Activated naive CD4-positive, alpha-beta T cell treated with anti-CD3 and anti-CD28 coated beads, Interleukin-2, amount 50 U/mL, for 16 hours (primary cell): Measurements from ENCODE around the gene KCNQ5.

Source experiments
- DNase-seq: peaks from one replicate; pipeline ENCODE4 v3.0.0-alpha.2; 2020

The KCNQ5 gene

DNA sequence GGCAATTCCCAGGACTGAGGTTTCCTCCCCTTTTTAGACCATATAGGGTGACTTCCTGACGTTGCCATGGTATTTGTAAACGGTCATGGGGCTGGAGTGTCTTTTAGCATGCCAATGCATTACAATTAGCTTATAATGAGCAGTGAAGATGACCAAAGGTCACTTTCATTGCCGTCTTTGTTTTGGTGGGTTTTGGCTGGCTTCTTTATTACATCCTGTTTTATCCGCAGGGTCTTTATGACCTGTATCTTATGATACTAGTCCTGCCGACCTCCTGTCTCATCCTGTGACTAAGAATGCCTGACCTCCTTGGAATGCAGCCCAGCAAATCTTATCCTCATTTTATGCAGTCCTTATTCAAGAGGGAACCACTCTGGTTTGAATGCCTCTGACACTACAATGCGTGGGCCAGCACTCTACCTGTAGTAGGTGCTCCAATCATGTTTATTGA is 190.1 kb downstream of the KCNQ5 start:
- DNase-seq = no peak

- DNase-seq = no peak
Measured at GRCh38 chr6:72813807-72814596, 192.1 kb downstream of the KCNQ5 start.

- DNase-seq = no peak
Measured at GRCh38 chr6:72816022-72816421, 194.2 kb downstream of the KCNQ5 start.

DNA sequence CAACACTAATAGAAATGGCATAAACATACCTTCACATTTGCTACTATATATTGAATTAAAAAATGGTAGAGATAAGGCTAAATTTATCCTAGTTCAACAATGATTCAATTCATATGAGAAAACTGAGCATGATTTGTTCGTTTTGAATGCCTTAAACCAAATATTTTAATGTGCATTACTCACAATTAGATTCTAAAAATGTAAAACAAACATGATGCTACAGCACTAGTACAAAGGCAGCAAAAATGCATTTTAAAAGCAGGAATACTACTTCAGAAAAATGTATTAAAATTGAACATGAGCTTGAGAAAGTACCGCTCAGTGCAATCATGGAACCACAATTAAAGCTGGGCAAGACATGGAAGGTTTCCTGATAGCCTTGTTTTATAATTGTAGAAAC is 195.3 kb downstream of the KCNQ5 start:
- DNase-seq = no peak

DNA sequence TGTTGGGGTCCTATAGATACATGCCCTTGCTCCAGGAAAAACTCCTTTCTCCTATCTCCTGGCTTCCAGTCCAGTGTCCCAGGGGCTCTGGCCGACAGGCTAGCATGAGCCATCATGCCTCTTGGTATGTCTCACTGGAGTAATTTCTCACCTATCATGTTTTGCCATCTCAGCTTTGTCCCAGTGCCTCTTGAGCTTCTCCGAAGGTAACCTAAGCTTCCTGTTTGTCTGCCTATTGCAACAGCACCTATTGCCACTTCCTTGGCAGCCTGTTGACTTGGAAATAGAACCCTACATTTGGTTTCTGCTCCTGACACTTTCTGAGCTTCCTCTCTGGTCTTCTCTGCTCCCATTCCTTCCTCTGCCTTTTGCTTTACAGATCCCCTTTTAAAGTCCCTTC is 197.7 kb downstream of the KCNQ5 start:
- no peak for DNase-seq

DNA sequence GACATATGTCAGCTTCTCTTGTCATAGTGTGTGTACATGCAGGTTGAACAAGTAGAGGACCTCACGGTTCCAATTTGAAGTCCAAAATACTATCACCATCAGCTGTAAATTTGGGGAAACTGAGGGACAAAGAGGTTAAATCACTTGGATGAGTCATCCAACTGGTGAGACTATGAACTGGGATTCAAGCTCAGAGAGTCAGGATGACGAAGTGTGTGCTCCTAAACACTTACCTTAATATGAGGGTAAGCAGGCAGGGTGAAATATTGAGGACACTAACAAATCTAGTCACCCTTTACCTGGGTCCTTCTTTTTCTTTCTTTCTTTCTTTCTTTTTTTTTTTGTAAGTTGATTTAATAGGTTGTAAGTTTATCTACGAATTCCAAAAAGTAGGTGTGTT is 198.3 kb downstream of the KCNQ5 start:
- DNase-seq = no peak

GRCh38 chr6:72820906-72821305 is 199.0 kb downstream of the KCNQ5 start:
- DNase-seq = no peak

DNA sequence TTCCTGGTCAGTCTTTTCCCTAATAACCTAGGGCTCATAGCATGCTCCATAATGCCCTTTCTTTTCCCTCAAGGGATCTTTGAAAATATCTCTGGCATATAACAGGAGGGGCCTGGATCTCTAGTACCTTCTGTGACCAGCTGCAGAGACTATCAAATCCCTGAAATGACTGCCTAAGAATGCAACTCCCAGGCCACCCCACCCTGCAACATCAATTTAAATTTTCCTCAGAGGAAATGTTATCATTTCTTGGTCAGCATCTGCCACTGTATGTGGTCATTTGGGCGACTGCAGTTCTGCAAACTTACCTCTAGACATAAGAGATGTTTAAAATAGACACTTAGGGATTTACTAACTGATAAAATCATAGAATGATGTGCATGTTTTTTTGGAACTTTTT is 200.2 kb downstream of the KCNQ5 start:
- DNase-seq = no peak

DNA sequence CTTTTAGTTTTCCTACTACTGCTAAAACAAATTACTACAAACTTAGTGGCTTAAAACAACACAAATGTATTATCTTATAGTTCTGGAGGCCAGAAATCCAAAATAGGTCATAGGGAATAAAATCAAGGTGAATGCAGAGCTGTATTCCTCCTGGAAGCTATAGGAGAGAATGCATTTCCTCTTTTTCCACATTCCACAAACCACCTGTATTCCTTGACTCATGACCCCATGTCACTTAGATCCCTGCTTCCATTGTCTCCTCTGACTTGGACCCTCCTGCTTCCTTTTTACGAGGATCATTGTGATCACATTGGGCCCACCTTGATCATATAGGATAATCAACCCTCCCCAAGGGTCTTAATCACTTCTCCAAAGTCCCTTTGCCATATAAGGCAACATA is 200.8 kb downstream of the KCNQ5 start:
- no peak for DNase-seq

- DNase-seq = no peak
Measured at GRCh38 chr6:72824833-72825232, 203.0 kb downstream of the KCNQ5 start.

DNA sequence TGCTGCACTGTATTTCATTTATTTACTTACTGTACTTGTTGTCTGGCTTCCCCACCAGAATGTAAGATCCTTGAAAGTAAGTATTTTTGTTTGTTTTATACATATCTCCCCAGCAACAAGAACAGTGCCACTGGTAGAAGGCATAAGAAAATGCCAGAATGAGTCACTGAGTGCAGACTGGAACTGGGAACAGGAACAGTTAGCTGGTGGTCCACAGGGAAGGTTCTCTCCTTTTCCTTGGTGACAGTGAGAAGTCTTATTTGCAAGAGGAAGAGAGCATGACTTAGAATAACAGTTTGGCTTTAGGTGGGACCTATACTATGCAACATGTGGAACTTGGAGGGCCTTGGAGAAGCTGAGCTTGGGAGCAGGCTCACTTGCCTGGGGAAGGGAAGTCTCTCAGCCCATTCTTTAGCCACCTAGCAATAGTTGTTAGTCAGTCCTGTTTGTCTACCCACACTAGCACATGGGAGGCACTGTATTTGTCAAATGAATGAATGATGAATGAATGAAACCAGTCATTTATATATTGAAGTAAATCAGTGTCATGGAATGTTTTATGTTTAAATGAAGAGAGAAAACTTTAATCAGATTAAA is 203.5 kb downstream of the KCNQ5 start:
- no peak for DNase-seq

DNA sequence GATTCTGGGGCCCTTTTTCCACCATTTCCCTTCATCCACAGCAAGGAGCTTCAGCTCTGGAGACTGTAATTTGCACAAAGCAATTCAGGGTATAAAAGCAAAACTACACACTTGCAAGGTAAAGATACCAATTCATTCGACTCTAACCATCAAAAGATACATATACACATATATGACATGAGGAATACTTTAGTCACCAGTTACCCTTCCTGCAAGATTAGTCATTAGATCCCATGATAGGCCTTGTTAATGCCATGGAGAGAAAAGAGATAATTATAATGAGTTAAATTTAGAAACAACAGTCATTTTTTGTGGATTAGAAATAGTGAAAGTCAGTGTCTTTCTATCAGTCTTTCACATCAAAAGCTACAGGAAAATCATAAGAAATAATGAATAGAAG is 204.2 kb downstream of the KCNQ5 start:
- DNase-seq = no peak

DNA sequence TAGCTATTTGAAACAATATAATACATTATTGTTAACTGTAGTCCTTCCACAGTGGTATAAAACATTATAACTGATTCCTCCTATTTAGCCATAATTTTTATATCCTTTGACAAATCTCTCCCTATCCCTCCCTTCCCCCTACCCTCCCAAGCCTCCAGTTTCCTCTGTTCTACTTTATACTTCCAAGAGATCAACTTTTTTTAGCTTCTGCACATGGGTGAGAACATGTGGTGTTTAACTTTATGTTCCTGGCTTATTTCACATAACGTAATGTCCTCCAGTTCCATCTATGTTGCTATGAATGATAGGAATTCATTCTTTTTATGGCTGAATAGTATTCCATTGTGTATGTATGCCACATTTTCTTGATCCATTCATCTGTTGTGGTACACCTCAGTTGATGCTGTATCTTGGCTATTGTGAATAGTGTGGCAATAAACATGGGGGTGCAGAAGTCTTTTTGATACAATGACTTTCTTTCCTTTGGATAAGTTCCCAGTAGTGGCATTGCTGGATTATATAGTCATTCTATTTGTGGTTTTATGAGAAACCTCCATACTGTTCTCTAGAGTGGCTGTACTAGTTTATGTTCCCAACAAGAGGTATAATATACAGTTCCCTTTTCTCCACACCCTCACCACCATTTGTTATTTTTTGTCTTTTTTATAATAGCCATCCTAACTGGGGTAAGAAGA is 205.0 kb downstream of the KCNQ5 start:
- no peak for DNase-seq

DNA sequence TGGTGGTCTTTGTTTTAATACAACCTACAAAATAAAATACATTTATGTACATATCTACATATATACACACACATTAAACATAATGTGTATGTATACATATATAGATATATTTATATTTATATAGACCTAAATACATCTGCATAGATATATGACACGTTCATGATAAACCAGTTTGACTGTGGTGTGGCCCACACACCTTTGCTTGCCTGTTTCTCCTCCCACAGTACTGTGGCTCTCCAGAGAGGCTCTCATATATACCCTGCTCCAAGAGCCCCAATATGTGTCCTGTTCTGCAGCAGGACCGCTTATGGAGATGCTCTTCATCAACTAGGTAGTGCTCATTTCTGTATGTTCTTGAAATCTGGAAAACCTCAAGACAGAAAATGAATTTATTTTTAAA is 207.0 kb downstream of the KCNQ5 start:
- no peak for DNase-seq

GRCh38 chr6:72832271-72832670 is 210.4 kb downstream of the KCNQ5 start:
- DNase-seq = no peak

DNA sequence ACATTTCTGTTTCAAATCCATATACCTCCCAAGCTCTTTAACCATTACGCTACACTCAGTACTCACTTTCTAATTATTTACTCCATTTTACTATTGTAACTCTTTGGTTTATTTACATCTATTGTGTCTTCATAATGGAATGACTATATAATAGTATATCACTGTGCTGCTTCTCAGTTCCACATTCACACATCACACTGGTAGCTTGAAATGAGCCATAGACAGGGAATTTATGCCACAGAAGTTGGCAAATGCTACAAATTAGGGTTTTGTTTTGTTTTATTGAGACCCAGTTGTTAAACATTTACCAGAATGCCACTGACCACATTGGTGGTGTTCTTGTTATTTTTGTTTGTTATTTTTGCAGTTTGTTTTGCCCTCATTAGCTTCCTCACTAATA is 213.9 kb downstream of the KCNQ5 start:
- no peak for DNase-seq

DNA sequence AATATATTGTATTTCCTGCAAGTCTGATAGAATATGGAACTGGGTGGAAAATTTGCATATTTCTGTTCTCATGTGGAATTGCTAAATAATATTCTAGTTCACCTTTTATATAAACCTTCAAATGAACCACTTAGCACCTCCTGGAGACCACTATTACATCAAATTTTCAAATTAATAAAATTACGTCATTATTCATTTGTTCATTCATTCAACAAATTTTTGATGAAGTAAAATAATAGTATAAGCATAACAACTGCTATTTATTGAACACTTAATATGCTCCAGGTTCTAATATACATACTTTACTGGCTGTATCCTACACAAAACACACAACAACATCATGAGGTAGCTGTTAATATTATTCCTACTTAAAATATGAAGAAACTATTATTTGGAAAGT is 215.1 kb downstream of the KCNQ5 start:
- DNase-seq = no peak

DNA sequence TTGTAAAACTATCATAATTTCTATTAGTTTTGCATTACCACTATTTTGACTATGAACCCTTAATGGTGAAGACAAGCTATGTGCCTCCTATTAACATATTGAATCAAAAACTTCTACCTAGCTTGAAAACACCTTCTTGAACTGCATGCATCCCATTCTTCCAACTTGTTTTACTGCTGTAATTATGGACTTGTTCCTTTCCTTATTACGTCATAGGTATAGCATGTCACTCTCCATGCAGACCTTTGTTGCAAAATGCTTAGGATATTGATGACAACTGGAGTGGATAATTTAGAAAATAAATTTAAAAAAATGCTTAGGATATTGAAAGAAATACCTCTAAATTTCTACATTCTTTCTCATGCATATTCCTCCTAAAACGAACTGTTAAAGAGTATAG is 219.3 kb downstream of the KCNQ5 start:
- DNase-seq = no peak

DNA sequence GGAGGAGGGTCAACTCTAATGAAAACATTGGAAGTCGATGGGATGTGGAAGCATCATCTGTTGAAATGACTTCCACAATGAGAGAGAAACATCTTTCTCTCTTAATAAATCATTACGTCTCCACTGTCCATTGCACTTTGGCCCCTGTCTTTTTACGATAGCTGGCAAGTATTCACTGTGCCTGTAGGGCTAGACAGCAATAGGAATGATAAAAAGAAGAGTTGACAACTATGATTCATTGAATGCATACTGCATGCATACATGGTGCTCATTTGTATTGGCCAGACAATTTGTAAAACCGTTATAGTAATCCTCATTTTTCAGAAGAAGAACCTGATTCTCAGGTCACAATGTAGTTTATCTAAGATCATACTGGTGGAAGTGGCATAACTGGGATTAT is 220.3 kb downstream of the KCNQ5 start:
- DNase-seq = no peak

GRCh38 chr6:72844614-72845013 is 222.8 kb downstream of the KCNQ5 start:
- no peak for DNase-seq

GRCh38 chr6:72849346-72849745 is 227.5 kb downstream of the KCNQ5 start:
- no peak for DNase-seq

DNA sequence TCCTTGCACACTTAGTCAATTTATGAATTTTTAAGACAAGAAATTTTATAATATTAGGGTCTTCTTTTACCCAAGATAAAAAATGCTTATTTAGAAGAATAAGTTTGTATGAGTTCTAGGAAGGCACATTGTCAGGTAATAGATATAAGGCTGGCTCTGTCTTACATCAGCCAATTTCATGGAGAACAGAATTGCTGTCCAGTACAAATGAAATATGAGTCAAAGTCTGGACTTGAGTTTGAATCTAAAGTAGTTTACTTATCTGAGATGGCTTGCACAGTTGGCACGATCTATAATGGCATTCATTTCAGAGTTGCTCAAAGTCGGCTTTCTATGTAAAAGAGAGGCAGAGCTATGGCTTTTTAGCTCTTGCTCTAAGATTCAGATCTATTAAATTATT is 228.2 kb downstream of the KCNQ5 start:
- no peak for DNase-seq

- DNase-seq = no peak
Measured at GRCh38 chr6:72850469-72850868, 228.6 kb downstream of the KCNQ5 start.

GRCh38 chr6:72855471-72855870 is 233.6 kb downstream of the KCNQ5 start:
- DNase-seq = no peak
